Adrenal gland (tissue), 12 donors: ENCODE results near the gene ATG4A. TPM values are rescaled to one million over a fixed set of nuclear protein-coding genes. Genes with fewer than 3 reads are reported as not detected.

ENCODE experiments used
- DNase-seq, 7 donors: peaks; one replicate each; pipeline ENCODE4 v3.0.0-alpha.2; 2019 to 2020
- H3K27ac ChIP-seq, 5 donors: fragments of 200-600 bp; sonication (generic) in 4 of 5; 1 replicate in 3 of 5; 2 replicates in 2 of 5; pipeline versions ENCODE4 v1.5.1 to v1.8.0; 2016 to 2020; ENCODE audit warnings: mild to moderate bottlenecking in 1 of 5
- H3K27me3 ChIP-seq: fragments of 200-600 bp; 2 replicates; pipeline ENCODE4 v1.8.0; 2021
- H3K36me3 ChIP-seq, 2 donors: fragments of 200-600 bp; replicated peaks in 1 of 2; 1 replicate in 1 of 2; 2 replicates in 1 of 2; pipeline versions ENCODE4 v1.5.1 to v1.8.0; 2018 to 2022
- H3K4me1 ChIP-seq, 2 donors: fragments of 200-600 bp; replicated peaks in 1 of 2; 1 replicate in 1 of 2; 2 replicates in 1 of 2; pipeline versions ENCODE4 v1.5.1 to v1.8.0; 2018 to 2021
- H3K4me3 ChIP-seq, 4 donors: fragments of 200-600 bp; sonication (generic) in 3 of 4; one replicate each; pipeline ENCODE4 v1.5.1; 2016 to 2018
- H3K9me3 ChIP-seq, 3 donors: fragments of 200-600 bp; sonication (generic) in 1 of 3; replicated peaks in 1 of 3; 1 replicate in 2 of 3; 2 replicates in 1 of 3; pipeline versions ENCODE4 v1.5.1 to v1.8.0; 2016 to 2021
- CTCF ChIP-seq, 6 experiments: fragments of 450-650 bp in 4 of 6; fragments of 200-600 bp in 2 of 6; sonication (generic) in 1 of 6; IDR thresholded peaks; 1 replicate in 5 of 6; 2 replicates in 1 of 6; pipeline versions ENCODE4 v1.5.1 to v1.8.0; 2016 to 2021; ENCODE audit warnings: antibody characterized with exemption in 6 of 6, mild to moderate bottlenecking in 2 of 6, moderate library complexity in 1 of 6
- POLR2A ChIP-seq, 2 donors: fragments of 450-650 bp; IDR thresholded peaks; one replicate each; pipeline ENCODE4 v1.6.1; 2017; ENCODE audit warnings: antibody characterized with exemption in 2 of 2, mild to moderate bottlenecking in 2 of 2, moderate library complexity in 1 of 2
- WGBS, 4 donors: extraction: QIAGEN DNeasy Blood & Tissue Kit in 2 of 4; methylation state at CpG; one replicate each; pipeline versions ENCODE4 v1.1.5 to v1.1.7; 2013 to 2017; 5-methylcytosine and 5-hydroxymethylcytosine counted together
- intact Hi-C, 2 donors: fragments of 100-400 bp; cut with DNase I; formaldehyde crosslinking; loops; one replicate each; pipeline versions ENCODE4 v1.14.1 to v1.15.0; 2022 to 2023
- polyA plus RNA-seq, 3 donors: library from polyadenylated mRNA; stranded (reverse); fragments of 200-250 nt in 2 of 3; fragments of 350-450 nt in 1 of 3; fragmentation: Illumina TruSeq in 1 of 3; extraction: RNeasy Lipid Tissue Mini Kit (QIAGEN cat#74804) in 1 of 3; gene quantifications; one replicate each; pipeline ENCODE4 v1.2.3, GENCODE V29; 2013 to 2014
- total RNA-seq, 9 donors: library from RNA; depleted of rRNA in 4 of 9; stranded (reverse); fragments of >200 nt in 4 of 9; fragments of 120-200 nt in 1 of 9; fragmentation: NEBNext Ultra II Directional in 1 of 9; extraction: Animal tissue kit (Norgen Biotek cat#: 25700) in 1 of 9; gene quantifications; one replicate each; pipeline versions ENCODE4 v1.1.0 to v1.2.4, GENCODE V29; 2013 to 2023
- donor health status: healthy with polysubstance abuse.
- donor health status: Bipolar disorder and iron deficiency.
- donor health status: DM: yes; HTN: yes; CAD: no.
- donor health status: DM: no; HTN: no; CAD: no.
- donor health status: DM: no; HTN: no; CAD: no.
- donor health status: DM: yes; HTN: yes; CAD: no.

The ATG4A gene
- total and polyA plus RNA-seq, 12 donors = 6.3 to 33.2 (median 13.7) TPM

DNA sequence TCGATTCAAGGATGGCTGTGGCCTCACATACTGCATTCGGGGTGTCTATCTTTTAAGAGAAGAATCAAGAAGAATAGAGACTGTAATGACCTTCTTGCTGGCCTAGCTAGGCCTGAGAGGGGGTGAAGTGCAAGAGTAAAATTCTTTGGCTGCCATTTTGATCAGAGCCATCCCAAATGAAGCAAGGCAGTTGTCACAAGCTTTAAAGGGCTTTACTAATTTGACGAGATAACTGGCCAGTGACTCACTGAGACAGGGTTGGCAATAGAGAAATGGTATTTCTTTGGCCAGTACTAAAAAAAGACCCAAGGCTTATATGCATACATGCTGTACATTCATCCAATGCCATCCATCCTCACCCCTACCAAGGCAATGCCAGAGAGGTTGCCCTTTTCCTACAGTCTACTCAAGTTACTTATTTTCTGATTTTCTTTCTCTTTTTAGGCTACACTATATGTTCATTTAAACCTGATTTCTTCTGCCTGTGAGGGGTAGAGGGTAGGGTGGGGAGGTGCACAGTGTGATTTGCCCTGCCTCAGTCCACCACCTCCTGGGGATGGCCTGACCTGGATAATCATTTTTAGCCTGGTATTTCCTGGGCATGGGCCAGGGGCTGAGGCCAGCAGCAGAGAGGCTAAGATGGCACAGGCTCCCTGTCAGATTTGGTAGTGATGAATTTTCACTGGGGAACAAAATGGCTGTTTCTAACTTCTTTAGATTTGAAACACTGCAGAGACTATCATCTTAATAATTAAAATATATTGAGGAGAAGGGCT, 32.2 kb downstream of the ATG4A start:
- Histone ChIP-seq H3K4me3 (no peak overlapping the region), H3K27ac (no peak overlapping the region), H3K36me3 (no peaks in the 10 kb centered on the region), H3K4me1 (no peaks in the 10 kb centered on the region), H3K27me3 (no peaks in the 10 kb centered on the region), H3K9me3 (no peaks in the 10 kb centered on the region)
- DNase-seq = no peak
- intact Hi-C loops = no loop called here
- no peak for TF ChIP-seq CTCF (IDR thresholded peaks at IDR 0.05)
- TF ChIP-seq POLR2A (IDR thresholded peaks at IDR 0.05) = no peak
- 67 to 90% (median 76%) methylated on average over 3 of the region's 3 CpGs for WGBS, 4 donors

DNA sequence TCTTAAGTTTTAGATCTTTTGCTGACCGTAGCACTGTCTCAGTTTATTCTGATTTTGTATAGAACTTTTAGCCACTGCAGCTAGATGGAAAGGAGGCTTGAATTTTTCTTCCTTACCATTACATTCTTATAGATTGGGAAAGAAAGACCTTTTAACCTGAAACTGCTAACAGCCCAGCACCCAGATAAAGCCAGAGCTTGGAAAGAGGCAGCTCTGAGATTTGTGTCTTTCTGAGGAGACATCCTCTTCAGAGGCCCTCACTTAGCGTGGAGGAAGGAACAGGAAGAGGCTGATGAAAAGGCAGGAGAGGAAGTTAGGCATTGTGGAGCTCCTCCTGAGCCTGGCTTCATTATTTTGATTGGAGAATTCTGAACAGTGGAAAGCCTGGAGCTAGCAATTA, 35.1 kb downstream of the ATG4A start:
- Histone ChIP-seq H3K36me3 (no peaks in the 10 kb centered on the region), H3K27ac (no peak overlapping the region), H3K4me3 (no peak overlapping the region), H3K27me3 (no peaks in the 10 kb centered on the region), H3K9me3 (no peaks in the 10 kb centered on the region), H3K4me1 (no peaks in the 10 kb centered on the region)
- WGBS, 4 donors = 60 to 98% (median 76%) methylated on average over 2 of the region's 2 CpGs
- no peak for DNase-seq
- intact Hi-C loops = no loop called here
- TF ChIP-seq POLR2A (IDR thresholded peaks at IDR 0.05) = no peak
- TF ChIP-seq CTCF (IDR thresholded peaks at IDR 0.05) = no peak

DNA sequence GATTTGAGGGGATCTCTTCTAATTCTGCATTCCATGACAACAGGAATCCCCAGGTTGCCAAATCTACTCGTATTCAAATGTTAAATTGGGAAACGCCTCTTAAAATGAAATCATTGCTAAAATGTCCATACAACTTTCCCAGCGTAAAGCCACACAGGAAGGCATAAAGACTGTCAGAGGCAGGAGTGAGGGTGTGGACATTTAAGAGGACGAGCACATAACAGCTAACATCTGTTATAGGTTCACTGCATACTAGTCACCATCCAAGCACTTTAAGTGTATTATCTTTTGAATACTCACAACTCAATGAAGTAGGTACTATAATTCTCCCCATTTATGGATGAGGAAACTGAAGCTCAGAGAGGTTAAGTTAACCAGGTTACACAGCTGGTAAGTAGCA, 35.6 kb downstream of the ATG4A start:
- WGBS, 4 donors = 69 to 89% (median 80%) methylated on average over 2 to 4 of the region's 4 CpGs
- H3K36me3 ChIP-seq = no peaks in the 10 kb centered on the region
- H3K9me3 ChIP-seq = no peaks in the 10 kb centered on the region
- TF ChIP-seq CTCF (IDR thresholded peaks at IDR 0.05) (no peak), POLR2A (IDR thresholded peaks at IDR 0.05) (no peak)
- H3K27me3 ChIP-seq = no peaks in the 10 kb centered on the region
- H3K4me3 ChIP-seq = no peak overlapping the region
- no peaks in the 10 kb centered on the region for H3K4me1 ChIP-seq
- DNase-seq = no peak
- intact Hi-C loops = no loop called here
- no peak overlapping the region for H3K27ac ChIP-seq

DNA sequence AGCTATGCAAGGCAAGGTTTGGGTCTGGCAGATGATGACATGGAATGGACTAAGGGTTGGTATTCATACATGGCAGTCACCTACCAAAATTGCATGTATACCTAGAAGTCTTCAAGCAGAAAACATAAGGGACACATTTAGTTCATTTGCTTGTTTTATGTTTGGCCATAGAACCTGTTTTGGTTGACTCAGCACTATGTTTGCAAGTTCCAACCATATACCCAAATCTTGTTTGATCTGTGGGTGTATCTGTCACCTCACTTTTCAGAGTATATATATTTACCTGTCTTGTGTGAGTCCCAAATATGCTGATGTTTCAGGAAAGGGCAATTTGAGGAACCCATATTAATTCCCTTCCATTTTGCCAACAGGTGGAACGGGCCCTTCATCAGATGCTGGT, 39.3 kb downstream of the ATG4A start:
- H3K4me3 ChIP-seq = no peak overlapping the region
- H3K27me3 ChIP-seq = no peaks in the 10 kb centered on the region
- peak overlapping the region in 1 of 5 donors; percentile 21 for H3K27ac ChIP-seq
- no peaks in the 10 kb centered on the region for H3K36me3 ChIP-seq
- no peaks in the 10 kb centered on the region for H3K9me3 ChIP-seq
- 72 to 100% (median 91%) methylated on average over 1 of the region's 1 CpG; no CpG with 5 or more reads in 1 of the 4 donors for WGBS, 4 donors
- DNase-seq = no peak
- TF ChIP-seq POLR2A (IDR thresholded peaks at IDR 0.05) (no peak), CTCF (IDR thresholded peaks at IDR 0.05) (no peak)
- intact Hi-C loops = no loop called here
- no peaks in the 10 kb centered on the region for H3K4me1 ChIP-seq
